AG04450 (cell line): ENCODE results near the gene RSAD1. TPM values are rescaled to one million over a fixed set of nuclear protein-coding genes. Genes with fewer than 3 reads are reported as not detected.

Source experiments
- CTCF ChIA-PET: fragments of 300-600, 350-600 bp; formaldehyde crosslinking; extraction: SDS; loops from one replicate; lab custom pipeline; 2022; ENCODE audit warnings: antibody characterized with exemption, inconsistent platforms; lab: Charles Lee
- POLR2A ChIA-PET: fragments of 350-600 bp; formaldehyde crosslinking; extraction: SDS; loops from one replicate; lab custom pipeline; 2021; ENCODE audit warnings: antibody characterized with exemption, inconsistent platforms; lab: Yijun Ruan, JAX
- DNase-seq: peaks from one replicate; pipeline ENCODE4 v3.0.0-alpha.2; 2011; ENCODE audit warnings: low read depth, low spot score
- H3K27ac ChIP-seq: one replicate; pipeline ENCODE4 v1.5.1; 2012; ENCODE audit warnings: low read depth, low read length, control low read depth
- H3K27me3 ChIP-seq: one replicate; pipeline ENCODE4 v1.6.0; 2012; ENCODE audit warnings: low read length; ENCODE audit not compliant: control insufficient read depth, insufficient read depth
- H3K4me3 ChIP-seq: 2 replicates; pipeline ENCODE4 v1.5.1; 2011; ENCODE audit warnings: mild to moderate bottlenecking, low read depth, low read length, control low read depth
- H3K9me3 ChIP-seq: 2 replicates; pipeline ENCODE4 v1.5.1; 2012; ENCODE audit warnings: low read length; ENCODE audit not compliant: control insufficient read depth, insufficient read depth
- CTCF ChIP-seq: IDR thresholded peaks from 2 replicates; pipeline ENCODE4 v1.5.1; 2011; ENCODE audit warnings: low read depth, low read length, control low read depth, inconsistent platforms
- polyA plus RNA-seq: library from polyadenylated mRNA; depleted of rRNA; stranded (reverse); fragments of >200 nt; gene quantifications from 2 replicates; pipeline ENCODE4 v1.2.3, GENCODE V29; 2011

The RSAD1 gene
- polyA plus RNA-seq, 1 experiment = 15.5 TPM

GRCh38 chr17:50443505-50443974 is 35.1 kb upstream of the RSAD1 start:
- POLR2A ChIA-PET = no interaction called here
- CTCF ChIA-PET = interaction anchor here (2.2 kb wide), 1 partner anchor 46 kb away, joined by 6 read pairs; the partner anchor contains the start of gene LRRC59
- Histone ChIP-seq H3K9me3 (no peaks in the 10 kb centered on the region), H3K27ac (no peak overlapping the region), H3K27me3 (no peaks in the 10 kb centered on the region), H3K4me3 (no peak overlapping the region)
- TF ChIP-seq CTCF = no peak
- DNase-seq = no peak

GRCh38 chr17:50444841-50445715 is 33.6 kb upstream of the RSAD1 start:
- Histone ChIP-seq H3K9me3 (no peaks in the 10 kb centered on the region), H3K27me3 (no peaks in the 10 kb centered on the region), H3K27ac (no peak overlapping the region), H3K4me3 (no peak overlapping the region)
- POLR2A ChIA-PET = no interaction called here
- TF ChIP-seq CTCF = no peak
- no peak for DNase-seq
- CTCF ChIA-PET = interaction anchor here (1.4 kb wide), 1 partner anchor 48 kb away, joined by 3 read pairs; the partner anchor contains the start of gene LRRC59

GRCh38 chr17:50445730-50446325 is 32.8 kb upstream of the RSAD1 start:
- H3K27me3 ChIP-seq = no peaks in the 10 kb centered on the region
- DNase-seq = no peak
- ChIA-PET CTCF (interaction anchor here (1.3 to 1.4 kb wide), 2 partner anchors 48 to 49 kb away, joined by 3 read pairs; partner anchors contain the start of gene LRRC59), POLR2A (no interaction called here)
- H3K9me3 ChIP-seq = no peaks in the 10 kb centered on the region
- no peak overlapping the region for H3K4me3 ChIP-seq
- no peak for TF ChIP-seq CTCF
- H3K27ac ChIP-seq = no peak overlapping the region

GRCh38 chr17:50447870-50448595 is 30.6 kb upstream of the RSAD1 start:
- TF ChIP-seq CTCF = no peak

More at GRCh38 chr17:50447870-50448595, 30.6 kb upstream of the RSAD1 start:
- DNase-seq = no peak
- ChIA-PET CTCF (no interaction called here), POLR2A (no interaction called here)
- Histone ChIP-seq H3K9me3 (no peaks in the 10 kb centered on the region), H3K27me3 (no peaks in the 10 kb centered on the region), H3K27ac (no peak overlapping the region), H3K4me3 (no peak overlapping the region)
